AG04449 (cell line): Measurements from ENCODE around the gene RGS14.

Source experiments
- CTCF ChIA-PET: fragments of 350-600 bp; formaldehyde crosslinking; extraction: SDS; loops from one replicate; lab custom pipeline; 2021; ENCODE audit warnings: antibody characterized with exemption; lab: Yijun Ruan, JAX
- POLR2A ChIA-PET: fragments of 400-600, 350-600 bp; formaldehyde crosslinking; extraction: SDS; loops from one replicate; lab custom pipeline; 2020; ENCODE audit warnings: antibody characterized with exemption, inconsistent platforms; lab: Yijun Ruan, JAX
- DNase-seq: peaks from one replicate; pipeline ENCODE4 v3.0.0-alpha.2; 2010; ENCODE audit warnings: low read depth, low spot score
- H3K4me3 ChIP-seq: 2 replicates; pipeline ENCODE4 v1.5.1; 2011; ENCODE audit warnings: low read depth, mild to moderate bottlenecking, control low read depth, low read length
- CTCF ChIP-seq: IDR thresholded peaks from one replicate; pipeline ENCODE4 v1.5.1; 2011; ENCODE audit warnings: mild to moderate bottlenecking, moderate library complexity, low read length, control low read depth, inconsistent platforms; ENCODE audit not compliant: insufficient read depth; ENCODE audit errors: missing control alignments

Gene RGS14

GRCh38 chr5:177387405-177387804 lies 29.7 kb downstream of the RGS14 start:
- POLR2A ChIA-PET, result no interaction called here
- no peak for TF ChIP-seq CTCF

GRCh38 chr5:177388521-177389052 lies 30.9 kb downstream of the RGS14 start:
- POLR2A ChIA-PET, result interaction anchor here (0.6 to 1.7 kb wide), 4 partner anchors 16 to 222 kb away, joined by 3 to 6 read pairs (median 4); no protein-coding TSS in a partner anchor
- CTCF ChIA-PET, result interaction anchor here (1.2 to 35.1 kb wide), 10 partner anchors 7 to 112 kb away, joined by 3 to 853 read pairs (median 38); partner anchors contain the start of genes F12, GRK6, PDLIM7 and PFN3
- DNase-seq, result no peak
- TF ChIP-seq CTCF, result no peak
- no peak overlapping the region for H3K4me3 ChIP-seq

More at GRCh38 chr5:177387405-177387804, 29.7 kb downstream of the RGS14 start:
- CTCF ChIA-PET, result interaction anchor here (0.9 to 35.1 kb wide), 8 partner anchors 7 to 113 kb away, joined by 3 to 853 read pairs (median 59); partner anchors contain the start of genes F12, PDLIM7, PFN3 and PRR7
- no peak overlapping the region for H3K4me3 ChIP-seq
- DNase-seq, result no peak

GRCh38 chr5:177389241-177390169 lies 31.8 kb downstream of the RGS14 start:
- peak; percentile 76 for DNase-seq
- ChIA-PET CTCF (interaction anchor here (1.0 to 35.1 kb wide), 23 partner anchors 6 to 415 kb away, joined by 3 to 853 read pairs (median 13); partner anchors contain the start of genes DOK3, F12, GRK6 and LMAN2), POLR2A (interaction anchor here (0.6 to 2.4 kb wide), 13 partner anchors 10 to 221 kb away, joined by 3 to 13 read pairs (median 4); partner anchors contain the start of genes LMAN2 and PDLIM7)
- TF ChIP-seq CTCF, result no peak
- H3K4me3 ChIP-seq, result 0 out of 2 replicates have a peak overlapping the region, but pooled peaks have one; percentile 2

- POLR2A ChIA-PET, result interaction anchor here (1.3 to 2.4 kb wide), 7 partner anchors 11 to 87 kb away, joined by 3 to 13 read pairs (median 4); no protein-coding TSS in a partner anchor
- CTCF ChIA-PET, result interaction anchor here (0.7 to 35.1 kb wide), 37 partner anchors 5 to 416 kb away, joined by 3 to 853 read pairs (median 5); partner anchors contain the start of genes DOK3, F12, GRK6 and LMAN2
- peak; percentile 89 for TF ChIP-seq CTCF
- no peak for DNase-seq
- no peak overlapping the region for H3K4me3 ChIP-seq
Measured at GRCh38 chr5:177390363-177391300, 32.9 kb downstream of the RGS14 start.

GRCh38 chr5:177392765-177393164 lies 35.0 kb downstream of the RGS14 start:
- no peak overlapping the region for H3K4me3 ChIP-seq
- DNase-seq, result no peak
- ChIA-PET POLR2A (no interaction called here), CTCF (interaction anchor here (0.7 to 35.1 kb wide), 7 partner anchors 3 to 279 kb away, joined by 3 to 853 read pairs (median 47); partner anchors contain the start of genes F12, GRK6, PFN3 and PRR7)
- TF ChIP-seq CTCF, result no peak
